Karpas-422 (cell line): ENCODE measurements around the gene DIPK1C. TPM values are rescaled to one million over a fixed set of nuclear protein-coding genes. Genes with fewer than 3 reads are reported as not detected.

Source experiments
- DNase-seq: peaks from one replicate; pipeline ENCODE4 v3.0.0-alpha.2; 2015
- H2AFZ ChIP-seq: fragments of 200-600 bp; sonication (generic); 2 replicates; pipeline ENCODE4 v1.6.1; 2014; ENCODE audit warnings: antibody characterized with exemption, low read length, mixed read lengths
- H3K27ac ChIP-seq: fragments of 200-600 bp; sonication (generic); 2 replicates; pipeline ENCODE4 v1.5.1; 2014; ENCODE audit warnings: mild to moderate bottlenecking, low read length, moderate library complexity
- H3K27me3 ChIP-seq: fragments of 200-600 bp; sonication (generic); 2 replicates; pipeline ENCODE4 v1.6.1; 2014; ENCODE audit warnings: low read length, mixed read lengths
- H3K36me3 ChIP-seq: fragments of 200-600 bp; sonication (generic); 2 replicates; pipeline ENCODE4 v1.6.1; 2014; ENCODE audit warnings: low read length, mixed read lengths; ENCODE audit not compliant: insufficient read depth
- H3K4me1 ChIP-seq: fragments of 200-600 bp; sonication (generic); 2 replicates; pipeline ENCODE4 v1.6.1; 2014; ENCODE audit warnings: mild to moderate bottlenecking, low read length, mixed read lengths
- H3K4me2 ChIP-seq: fragments of 200-600 bp; sonication (generic); 2 replicates; pipeline ENCODE4 v1.6.1; 2014; ENCODE audit warnings: low read length, low read depth, mild to moderate bottlenecking; ENCODE audit not compliant: poor library complexity, severe bottlenecking
- H3K4me3 ChIP-seq: fragments of 200-600 bp; sonication (generic); 2 replicates; pipeline ENCODE4 v1.5.1; 2014; ENCODE audit warnings: mild to moderate bottlenecking, antibody characterized with exemption, low read length, mixed read lengths
- H3K79me2 ChIP-seq: fragments of 200-600 bp; sonication (generic); 2 replicates; pipeline ENCODE4 v1.6.1; 2014; ENCODE audit warnings: mild to moderate bottlenecking, low read length, mixed read lengths
- H3K9ac ChIP-seq: fragments of 200-600 bp; sonication (generic); 2 replicates; pipeline ENCODE4 v1.6.0; 2014; ENCODE audit warnings: low read length
- H3K9me2 ChIP-seq: fragments of 200-600 bp; sonication (generic), shearing (Covaris generic); replicated peaks from 2 replicates; pipeline ENCODE4 v1.6.0; 2014; ENCODE audit warnings: mild to moderate bottlenecking, low read length, moderate library complexity; ENCODE audit not compliant: insufficient read depth
- H3K9me3 ChIP-seq: fragments of 300-700, 200-600 bp; sonication (generic); 2 replicates; pipeline ENCODE4 v1.6.1; 2014; ENCODE audit warnings: low read length, mixed read lengths
- H4K20me1 ChIP-seq: fragments of 200-600 bp; sonication (generic); 2 replicates; pipeline ENCODE4 v1.6.1; 2014; ENCODE audit warnings: mild to moderate bottlenecking, antibody characterized with exemption, low read length, low read depth; ENCODE audit not compliant: insufficient read depth
- total RNA-seq: library from RNA; depleted of rRNA; stranded (reverse); fragments of >200 nt; shearing (Covaris generic); gene quantifications from 2 replicates; pipeline ENCODE4 v1.2.3, GENCODE V29; 2014; ENCODE audit warnings: low replicate concordance

Gene DIPK1C
- total RNA-seq, 1 experiment from 2014 or later, result not detected

- Histone ChIP-seq H3K79me2 (no peaks in the 10 kb centered on the region), H3K27ac (no peak overlapping the region), H3K4me2 (no peak overlapping the region), H3K27me3 (no peaks in the 10 kb centered on the region), H3K9ac (no peak overlapping the region), H3K4me1 (no peaks in the 10 kb centered on the region), H3K9me2 (no peaks in the 10 kb centered on the region), H3K36me3 (no peaks in the 10 kb centered on the region), H4K20me1 (no peaks in the 10 kb centered on the region), H3K9me3 (no peaks in the 10 kb centered on the region), H3K4me3 (no peak overlapping the region), H2AFZ (no peak overlapping the region)
- no peak for DNase-seq
Observed at GRCh38 chr18:74445585-74445984, 11.5 kb downstream of the DIPK1C start.

DNA sequence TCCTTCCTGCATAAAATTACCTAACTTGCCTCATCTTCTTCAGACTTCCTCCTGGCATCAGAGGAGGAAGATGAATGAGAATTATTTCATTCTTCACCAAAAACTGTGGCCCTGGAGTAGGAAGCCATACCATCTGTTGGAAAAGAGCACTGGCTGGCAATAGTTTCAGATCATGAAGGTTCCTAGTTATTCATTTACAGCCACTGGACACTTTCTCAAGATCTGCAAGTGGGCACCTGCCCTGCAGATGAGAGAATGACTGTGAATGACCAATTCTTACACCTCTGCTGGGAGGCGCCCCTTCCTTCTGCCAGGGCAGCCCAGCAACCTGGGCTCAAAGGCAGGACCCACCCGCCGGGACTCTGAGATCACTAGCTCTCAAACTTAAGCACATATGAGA lies 13.0 kb downstream of the DIPK1C start:
- Histone ChIP-seq H3K36me3 (no peaks in the 10 kb centered on the region), H3K27me3 (no peaks in the 10 kb centered on the region), H2AFZ (no peak overlapping the region), H4K20me1 (no peaks in the 10 kb centered on the region), H3K9me3 (no peaks in the 10 kb centered on the region), H3K9ac (no peak overlapping the region), H3K4me2 (no peak overlapping the region), H3K27ac (no peak overlapping the region), H3K4me3 (no peak overlapping the region), H3K79me2 (no peaks in the 10 kb centered on the region), H3K9me2 (no peaks in the 10 kb centered on the region), H3K4me1 (no peaks in the 10 kb centered on the region)
- DNase-seq, result no peak

DNA sequence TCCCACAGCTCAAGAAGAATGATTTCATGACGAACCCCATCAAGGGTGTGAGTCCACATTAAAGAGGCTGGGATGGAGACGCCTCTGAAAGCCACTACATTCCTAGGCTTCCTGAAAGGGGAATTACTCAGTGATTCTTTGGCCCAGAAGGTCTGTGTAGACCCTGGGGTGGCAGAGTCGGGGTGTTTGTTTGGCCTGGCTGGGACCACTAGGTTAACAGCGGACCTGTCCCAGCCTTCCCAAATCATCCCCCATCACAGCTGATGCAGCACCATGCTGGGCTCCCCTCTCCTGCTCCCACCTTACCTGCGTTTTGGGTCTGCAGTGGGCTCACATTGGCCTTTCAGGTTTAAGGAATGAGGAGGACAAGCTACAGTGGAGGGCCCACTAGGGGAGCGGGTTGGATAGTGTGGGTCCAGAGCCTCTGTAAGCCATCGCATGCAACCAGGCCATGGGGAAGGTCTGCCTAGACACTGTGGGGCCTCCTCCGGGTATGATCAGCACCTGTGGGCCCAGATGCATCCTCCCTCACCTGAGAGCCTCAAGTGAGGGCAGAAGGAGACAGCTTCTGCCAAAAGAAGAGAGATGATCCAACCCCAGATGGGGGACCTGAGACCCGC lies 16.2 kb downstream of the DIPK1C start:
- Histone ChIP-seq H3K9me3 (no peaks in the 10 kb centered on the region), H3K79me2 (no peaks in the 10 kb centered on the region), H3K4me1 (no peaks in the 10 kb centered on the region), H3K36me3 (no peaks in the 10 kb centered on the region), H3K27ac (no peak overlapping the region), H2AFZ (no peak overlapping the region), H3K4me2 (no peak overlapping the region), H3K9me2 (no peaks in the 10 kb centered on the region), H3K27me3 (no peaks in the 10 kb centered on the region), H4K20me1 (no peaks in the 10 kb centered on the region), H3K9ac (no peak overlapping the region), H3K4me3 (no peak overlapping the region)
- DNase-seq, result no peak

DNA sequence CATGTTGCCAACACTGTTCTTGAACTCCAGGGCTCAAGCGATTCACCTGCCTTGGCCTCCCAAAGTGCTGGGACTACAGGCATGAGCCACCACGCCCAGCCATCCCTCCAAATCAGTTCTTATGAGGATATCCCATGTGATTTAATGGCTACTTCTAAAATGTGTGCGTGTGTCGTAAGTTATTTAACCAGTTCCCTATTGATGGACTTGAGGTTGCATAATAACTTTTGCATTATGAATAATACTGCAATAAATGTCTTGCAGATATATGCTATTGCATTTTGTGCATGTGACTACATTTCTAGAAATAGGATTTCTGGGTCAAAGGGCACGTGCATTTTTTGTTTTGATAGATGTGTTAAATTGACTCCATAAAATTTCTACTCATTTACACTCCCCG lies 19.0 kb downstream of the DIPK1C start:
- H3K4me2 ChIP-seq, result no peak overlapping the region
- DNase-seq, result no peak
- H3K4me1 ChIP-seq, result no peaks in the 10 kb centered on the region
- no peak overlapping the region for H3K4me3 ChIP-seq
- no peaks in the 10 kb centered on the region for H4K20me1 ChIP-seq
- no peak overlapping the region for H3K9ac ChIP-seq
- H3K27ac ChIP-seq, result no peak overlapping the region
- no peaks in the 10 kb centered on the region for H3K9me2 ChIP-seq
- no peaks in the 10 kb centered on the region for H3K36me3 ChIP-seq
- no peaks in the 10 kb centered on the region for H3K79me2 ChIP-seq
- H3K27me3 ChIP-seq, result no peaks in the 10 kb centered on the region
- H2AFZ ChIP-seq, result no peak overlapping the region
- H3K9me3 ChIP-seq, result no peaks in the 10 kb centered on the region

- Histone ChIP-seq H3K27me3 (no peaks in the 10 kb centered on the region), H2AFZ (no peak overlapping the region), H3K79me2 (no peaks in the 10 kb centered on the region), H3K4me2 (no peak overlapping the region), H3K27ac (no peak overlapping the region), H3K9ac (no peak overlapping the region), H3K4me3 (no peak overlapping the region), H3K9me2 (no peaks in the 10 kb centered on the region), H3K4me1 (peaks cover 2% of the 10 kb centered on the region), H3K9me3 (no peaks in the 10 kb centered on the region), H3K36me3 (no peaks in the 10 kb centered on the region), H4K20me1 (no peaks in the 10 kb centered on the region)
- no peak for DNase-seq
Observed at GRCh38 chr18:74436158-74436769, 20.8 kb downstream of the DIPK1C start.

- Histone ChIP-seq H3K4me3 (no peak overlapping the region), H3K9me2 (no peaks in the 10 kb centered on the region), H3K36me3 (no peaks in the 10 kb centered on the region), H3K4me1 (peaks cover 7% of the 10 kb centered on the region), H4K20me1 (no peaks in the 10 kb centered on the region), H3K4me2 (no peak overlapping the region), H3K27ac (no peak overlapping the region), H3K9me3 (no peaks in the 10 kb centered on the region), H2AFZ (no peak overlapping the region), H3K79me2 (no peaks in the 10 kb centered on the region), H3K9ac (no peak overlapping the region), H3K27me3 (no peaks in the 10 kb centered on the region)
- DNase-seq, result no peak
Observed at GRCh38 chr18:74435740-74436139, 21.4 kb downstream of the DIPK1C start.

GRCh38 chr18:74434466-74434865 lies 22.6 kb downstream of the DIPK1C start:
- H2AFZ ChIP-seq, result no peak overlapping the region
- no peaks in the 10 kb centered on the region for H4K20me1 ChIP-seq
- no peaks in the 10 kb centered on the region for H3K79me2 ChIP-seq
- no peak overlapping the region for H3K4me2 ChIP-seq
- no peak overlapping the region for H3K4me3 ChIP-seq
- DNase-seq, result no peak
- no peaks in the 10 kb centered on the region for H3K9me2 ChIP-seq
- no peak overlapping the region for H3K9ac ChIP-seq
- no peaks in the 10 kb centered on the region for H3K9me3 ChIP-seq
- peaks cover 13% of the 10 kb centered on the region for H3K4me1 ChIP-seq
- H3K27me3 ChIP-seq, result no peaks in the 10 kb centered on the region
- H3K36me3 ChIP-seq, result no peaks in the 10 kb centered on the region
- no peak overlapping the region for H3K27ac ChIP-seq

- H2AFZ ChIP-seq, result peak overlapping the region; percentile 75
Observed at GRCh38 chr18:74430806-74431571, 26.1 kb downstream of the DIPK1C start.

More at GRCh38 chr18:74430806-74431571, 26.1 kb downstream of the DIPK1C start:
- H3K9me3 ChIP-seq, result no peaks in the 10 kb centered on the region
- H3K27me3 ChIP-seq, result no peaks in the 10 kb centered on the region
- DNase-seq, result peak; percentile 75
- H3K4me3 ChIP-seq, result no peak overlapping the region
- no peaks in the 10 kb centered on the region for H3K36me3 ChIP-seq
- H3K4me1 ChIP-seq, result peaks cover 13% of the 10 kb centered on the region
- H3K9me2 ChIP-seq, result no peaks in the 10 kb centered on the region
- H3K79me2 ChIP-seq, result no peaks in the 10 kb centered on the region
- no peak overlapping the region for H3K27ac ChIP-seq
- peak overlapping the region; percentile 24 for H3K4me2 ChIP-seq
- H4K20me1 ChIP-seq, result no peaks in the 10 kb centered on the region
- 0 out of 2 replicates have a peak overlapping the region, but pooled peaks have one; percentile 16 for H3K9ac ChIP-seq
